HEK293 (cell line): Measurements from ENCODE around the gene FOXP3.
A peak's percentile ranks its signal among the peaks of the same experiment; 100 is the strongest.

Source experiments
- IKZF3 ChIP-seq: fragments of 450-650 bp; IDR thresholded peaks from 2 replicates; pipeline ENCODE4 v1.5.0; 2018; ENCODE audit warnings: missing biosample characterization, mild to moderate bottlenecking, missing genetic modification characterization, moderate library complexity
- KLF16 ChIP-seq: fragments of 450-650 bp; formaldehyde crosslinking; IDR thresholded peaks from 2 replicates; pipeline ENCODE4 v1.5.1; 2017; ENCODE audit warnings: missing biosample characterization, missing genetic modification characterization
- TCF7L2 ChIP-seq: IDR thresholded peaks from 2 replicates; pipeline ENCODE4 v1.6.1; 2011; ENCODE audit warnings: low read depth, mild to moderate bottlenecking, inconsistent platforms, low read length, moderate library complexity, borderline replicate concordance
- ZBTB49 ChIP-seq: fragments of 450-650 bp; formaldehyde crosslinking; IDR thresholded peaks from 2 replicates; pipeline ENCODE4 v1.5.1; 2016; ENCODE audit warnings: missing biosample characterization, missing genetic modification characterization, low read depth
- ZFHX2 ChIP-seq: fragments of 450-650 bp; formaldehyde crosslinking; conservative IDR thresholded peaks from 2 replicates; pipeline ENCODE4 v1.5.1; 2016; ENCODE audit warnings: missing biosample characterization, missing genetic modification characterization
- ZNF10 ChIP-seq: fragments of 450-650 bp; formaldehyde crosslinking; IDR thresholded peaks from 2 replicates; pipeline ENCODE4 v1.5.1; 2017; ENCODE audit warnings: missing biosample characterization, missing genetic modification characterization
- ZNF132 ChIP-seq: fragments of 450-650 bp; formaldehyde crosslinking; IDR thresholded peaks from 2 replicates; pipeline ENCODE4 v1.5.1; 2017; ENCODE audit warnings: missing biosample characterization, missing genetic modification characterization, borderline replicate concordance
- ZNF138 ChIP-seq: fragments of 450-650 bp; formaldehyde crosslinking; IDR thresholded peaks from 2 replicates; pipeline ENCODE4 v1.5.1; 2016; ENCODE audit warnings: missing biosample characterization, missing genetic modification characterization, borderline replicate concordance
- ZNF155 ChIP-seq: fragments of 450-650 bp; formaldehyde crosslinking; IDR thresholded peaks from 2 replicates; pipeline ENCODE4 v1.5.1; 2016; ENCODE audit warnings: missing biosample characterization, missing genetic modification characterization
- ZNF16 ChIP-seq: fragments of 450-650 bp; formaldehyde crosslinking; IDR thresholded peaks from 2 replicates; pipeline ENCODE4 v1.5.1; 2016; ENCODE audit warnings: low read depth, missing biosample characterization, missing genetic modification characterization
- ZNF169 ChIP-seq: fragments of 450-650 bp; formaldehyde crosslinking; IDR thresholded peaks from 2 replicates; pipeline ENCODE4 v1.5.1; 2016; ENCODE audit warnings: missing biosample characterization, missing genetic modification characterization
- ZNF2 ChIP-seq: fragments of 450-650 bp; formaldehyde crosslinking; IDR thresholded peaks from 2 replicates; pipeline ENCODE4 v1.5.1; 2016; ENCODE audit warnings: missing biosample characterization, missing genetic modification characterization
- ZNF248 ChIP-seq: fragments of 450-650 bp; formaldehyde crosslinking; IDR thresholded peaks from 2 replicates; pipeline ENCODE4 v1.5.1; 2017; ENCODE audit warnings: missing biosample characterization, missing genetic modification characterization
- ZNF26 ChIP-seq: fragments of 450-650 bp; formaldehyde crosslinking; IDR thresholded peaks from 2 replicates; pipeline ENCODE4 v1.5.1; 2016; ENCODE audit warnings: missing biosample characterization, missing genetic modification characterization
- ZNF274 ChIP-seq, 2 experiments: fragments of 200-500 bp in 1 of 2; fragments of 450-650 bp in 1 of 2; sonication (Bioruptor generic) in 1 of 2; formaldehyde crosslinking in 1 of 2; IDR thresholded peaks; 2 replicates each; pipeline versions ENCODE4 v1.5.1 to v1.6.1; 2014 to 2016; ENCODE audit warnings: borderline replicate concordance in 1 of 2, inconsistent platforms in 1 of 2, low read length in 1 of 2, missing biosample characterization in 1 of 2, missing genetic modification characterization in 1 of 2
- ZNF302 ChIP-seq: fragments of 450-650 bp; formaldehyde crosslinking; IDR thresholded peaks from 2 replicates; pipeline ENCODE4 v1.5.1; 2016; ENCODE audit warnings: missing biosample characterization, missing genetic modification characterization, low read depth
- ZNF311 ChIP-seq: fragments of 450-650 bp; formaldehyde crosslinking; IDR thresholded peaks from 2 replicates; pipeline ENCODE4 v1.5.1; 2017; ENCODE audit warnings: missing biosample characterization, missing genetic modification characterization, borderline replicate concordance
- ZNF324 ChIP-seq: fragments of 450-650 bp; formaldehyde crosslinking; IDR thresholded peaks from 2 replicates; pipeline ENCODE4 v1.5.1; 2016; ENCODE audit warnings: missing biosample characterization, missing genetic modification characterization
- ZNF398 ChIP-seq: fragments of 450-650 bp; formaldehyde crosslinking; IDR thresholded peaks from 2 replicates; pipeline ENCODE4 v1.5.1; 2017; ENCODE audit warnings: missing biosample characterization, missing genetic modification characterization
- ZNF600 ChIP-seq: fragments of 450-650 bp; formaldehyde crosslinking; IDR thresholded peaks from 2 replicates; pipeline ENCODE4 v1.5.1; 2016; ENCODE audit warnings: missing biosample characterization, missing genetic modification characterization
- ZNF626 ChIP-seq: fragments of 450-650 bp; sonication (Bioruptor Pico); formaldehyde crosslinking; IDR thresholded peaks from 2 replicates; pipeline ENCODE4 v1.5.1; 2018; ENCODE audit warnings: missing biosample characterization, missing genetic modification characterization, inconsistent platforms
- ZNF658 ChIP-seq: fragments of 450-650 bp; formaldehyde crosslinking; IDR thresholded peaks from 2 replicates; pipeline ENCODE4; 2016; ENCODE audit warnings: missing biosample characterization, missing genetic modification characterization
- ZNF76 ChIP-seq: fragments of 450-650 bp; formaldehyde crosslinking; IDR thresholded peaks from 2 replicates; pipeline ENCODE4; 2016; ENCODE audit warnings: low read depth, missing biosample characterization, missing genetic modification characterization, borderline replicate concordance
- ZNF843 ChIP-seq: fragments of 450-650 bp; formaldehyde crosslinking; IDR thresholded peaks from 2 replicates; pipeline ENCODE4 v1.5.1; 2016; ENCODE audit warnings: missing biosample characterization, missing genetic modification characterization
- ZXDB ChIP-seq: fragments of 450-650 bp; formaldehyde crosslinking; IDR thresholded peaks from 2 replicates; pipeline ENCODE4 v1.5.1; 2016; ENCODE audit warnings: missing biosample characterization, missing genetic modification characterization
- TF ChIP-seq, protein P1 (sequence below): fragments of 450-650 bp; formaldehyde crosslinking; IDR thresholded peaks from 2 replicates; pipeline ENCODE4 v1.5.1; 2016; ENCODE audit warnings: missing biosample characterization, missing genetic modification characterization
- TF ChIP-seq, protein P2 (sequence below): fragments of 450-650 bp; formaldehyde crosslinking; IDR thresholded peaks from 2 replicates; pipeline ENCODE4 v1.5.1; 2016; ENCODE audit warnings: missing biosample characterization, missing genetic modification characterization
- TF ChIP-seq, protein P3 (sequence below): fragments of 450-650 bp; formaldehyde crosslinking; IDR thresholded peaks from 2 replicates; pipeline ENCODE4 v1.5.1; 2016; ENCODE audit warnings: missing biosample characterization, missing genetic modification characterization

The FOXP3 gene

DNA sequence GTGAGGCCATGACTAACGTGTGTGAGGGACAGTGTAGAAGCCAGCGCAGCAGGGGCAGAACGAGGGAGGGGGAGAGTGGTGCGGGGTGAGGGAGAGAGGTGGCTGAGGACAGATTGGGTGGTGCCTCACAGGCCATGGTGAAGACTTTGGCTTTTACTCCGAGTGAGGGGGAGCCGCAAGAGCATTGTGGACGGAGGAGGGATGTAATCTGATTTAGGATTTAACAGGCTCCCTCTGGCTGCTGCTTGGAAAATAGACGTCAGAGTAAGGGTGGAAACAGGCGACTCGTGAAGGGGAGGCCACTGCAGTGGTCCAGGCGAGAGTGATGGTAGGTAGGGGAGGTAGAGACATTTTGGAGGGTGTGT, 18.1 kb upstream of the FOXP3 start (continued):
- TF ChIP-seq ZNF76 (tag by site-specific recombination), result no peak
- TF ChIP-seq, protein P1, sequence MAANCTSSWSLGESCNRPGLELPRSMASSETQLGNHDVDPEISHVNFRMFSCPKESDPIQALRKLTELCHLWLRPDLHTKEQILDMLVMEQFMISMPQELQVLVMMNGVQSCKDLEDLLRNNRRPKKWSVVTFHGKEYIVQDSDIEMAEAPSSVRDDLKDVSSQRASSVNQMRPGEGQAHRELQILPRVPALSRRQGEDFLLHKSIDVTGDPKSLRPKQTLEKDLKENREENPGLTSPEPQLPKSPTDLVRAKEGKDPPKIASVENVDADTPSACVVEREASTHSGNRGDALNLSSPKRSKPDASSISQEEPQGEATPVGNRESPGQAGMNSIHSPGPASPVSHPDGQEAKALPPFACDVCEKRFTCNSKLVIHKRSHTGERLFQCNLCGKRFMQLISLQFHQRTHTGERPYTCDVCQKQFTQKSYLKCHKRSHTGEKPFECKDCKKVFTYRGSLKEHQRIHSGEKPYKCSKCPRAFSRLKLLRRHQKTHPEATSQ (tag by site-specific recombination), result no peak
- 0 out of 2 replicates have a peak, but pooled peaks have one; percentile 7 for TF ChIP-seq ZNF248 (tag by site-specific recombination)
- no peak for TF ChIP-seq ZNF274 (IDR thresholded peaks at IDR 0.05; ENCODE audit: low read length)
- TF ChIP-seq ZNF274 (tag by site-specific recombination; IDR thresholded peaks at IDR 0.05; ENCODE audit: borderline replicate concordance), result no peak
- no peak for TF ChIP-seq ZNF626 (tag by site-specific recombination)
- no peak for TF ChIP-seq ZNF2
- no peak for TF ChIP-seq ZNF311 (tag by site-specific recombination)
- TF ChIP-seq, protein P2, sequence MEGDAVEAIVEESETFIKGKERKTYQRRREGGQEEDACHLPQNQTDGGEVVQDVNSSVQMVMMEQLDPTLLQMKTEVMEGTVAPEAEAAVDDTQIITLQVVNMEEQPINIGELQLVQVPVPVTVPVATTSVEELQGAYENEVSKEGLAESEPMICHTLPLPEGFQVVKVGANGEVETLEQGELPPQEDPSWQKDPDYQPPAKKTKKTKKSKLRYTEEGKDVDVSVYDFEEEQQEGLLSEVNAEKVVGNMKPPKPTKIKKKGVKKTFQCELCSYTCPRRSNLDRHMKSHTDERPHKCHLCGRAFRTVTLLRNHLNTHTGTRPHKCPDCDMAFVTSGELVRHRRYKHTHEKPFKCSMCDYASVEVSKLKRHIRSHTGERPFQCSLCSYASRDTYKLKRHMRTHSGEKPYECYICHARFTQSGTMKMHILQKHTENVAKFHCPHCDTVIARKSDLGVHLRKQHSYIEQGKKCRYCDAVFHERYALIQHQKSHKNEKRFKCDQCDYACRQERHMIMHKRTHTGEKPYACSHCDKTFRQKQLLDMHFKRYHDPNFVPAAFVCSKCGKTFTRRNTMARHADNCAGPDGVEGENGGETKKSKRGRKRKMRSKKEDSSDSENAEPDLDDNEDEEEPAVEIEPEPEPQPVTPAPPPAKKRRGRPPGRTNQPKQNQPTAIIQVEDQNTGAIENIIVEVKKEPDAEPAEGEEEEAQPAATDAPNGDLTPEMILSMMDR, result peak; percentile 79; the same call in 1 of the 2 replicates
- TF ChIP-seq ZNF26 (tag by site-specific recombination), result no peak
- TF ChIP-seq ZNF324, result no peak
- TF ChIP-seq ZNF398 (tag by site-specific recombination), result peak; percentile 91
- no peak for TF ChIP-seq KLF16 (tag by site-specific recombination)
- TF ChIP-seq, protein P3, sequence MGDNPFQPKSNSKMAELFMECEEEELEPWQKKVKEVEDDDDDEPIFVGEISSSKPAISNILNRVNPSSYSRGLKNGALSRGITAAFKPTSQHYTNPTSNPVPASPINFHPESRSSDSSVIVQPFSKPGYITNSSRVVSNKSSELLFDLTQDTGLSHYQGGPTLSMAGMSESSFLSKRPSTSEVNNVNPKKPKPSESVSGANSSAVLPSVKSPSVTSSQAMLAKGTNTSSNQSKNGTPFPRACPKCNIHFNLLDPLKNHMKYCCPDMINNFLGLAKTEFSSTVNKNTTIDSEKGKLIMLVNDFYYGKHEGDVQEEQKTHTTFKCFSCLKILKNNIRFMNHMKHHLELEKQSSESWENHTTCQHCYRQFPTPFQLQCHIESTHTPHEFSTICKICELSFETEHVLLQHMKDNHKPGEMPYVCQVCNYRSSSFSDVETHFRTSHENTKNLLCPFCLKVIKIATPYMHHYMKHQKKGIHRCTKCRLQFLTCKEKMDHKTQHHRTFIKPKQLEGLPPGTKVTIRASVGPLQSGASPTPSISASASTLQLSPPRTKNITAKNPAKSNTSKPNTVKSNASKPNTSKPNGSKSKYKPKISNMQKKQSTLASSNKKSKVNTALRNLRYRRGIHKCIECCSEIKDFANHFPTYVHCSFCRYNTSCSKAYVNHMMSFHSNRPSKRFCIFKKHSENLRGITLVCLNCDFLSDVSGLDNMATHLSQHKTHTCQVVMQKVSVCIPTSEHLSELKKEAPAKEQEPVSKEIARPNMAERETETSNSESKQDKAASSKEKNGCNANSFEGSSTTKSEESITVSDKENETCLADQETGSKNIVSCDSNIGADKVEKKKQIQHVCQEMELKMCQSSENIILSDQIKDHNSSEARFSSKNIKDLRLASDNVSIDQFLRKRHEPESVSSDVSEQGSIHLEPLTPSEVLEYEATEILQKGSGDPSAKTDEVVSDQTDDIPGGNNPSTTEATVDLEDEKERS (tag by site-specific recombination), result no peak
- no peak for TF ChIP-seq ZNF16 (tag by site-specific recombination)
- 0 out of 2 replicates have a peak, but pooled peaks have one; percentile 20 for TF ChIP-seq IKZF3
- peak; percentile 42; the same call in 1 of the 2 replicates for TF ChIP-seq ZXDB
- no peak for TF ChIP-seq ZNF658
- TF ChIP-seq ZNF302 (tag by site-specific recombination), result no peak
- no peak for TF ChIP-seq TCF7L2
- TF ChIP-seq ZFHX2 (tag by site-specific recombination), result 0 out of 2 replicates have a peak, but pooled peaks have one; percentile 23
- no peak for TF ChIP-seq ZNF169 (tag by site-specific recombination)
- no peak for TF ChIP-seq ZNF155 (tag by site-specific recombination)
- peak; percentile 96 for TF ChIP-seq ZNF600 (tag by site-specific recombination)
- no peak for TF ChIP-seq ZNF138 (tag by site-specific recombination)
- no peak for TF ChIP-seq ZNF843 (tag by site-specific recombination)
- no peak for TF ChIP-seq ZBTB49 (tag by site-specific recombination)
- no peak for TF ChIP-seq ZNF132 (tag by site-specific recombination)
- TF ChIP-seq ZNF10 (tag by site-specific recombination), result peak; percentile 97
